ENCODE results near the gene MBD5. TPM values are rescaled to one million over a fixed set of nuclear protein-coding genes. Genes with fewer than 3 reads are reported as not detected.

Gene MBD5
- total RNA-seq, 1 donor from 2014 or later = 100 TPM

GRCh38 chr2:148052687-148053086 is 31.8 kb downstream of the MBD5 start:
- peaks cover 11% of the 10 kb centered on the region for H3K36me3 Mint-ChIP-seq
- H3K27me3 Mint-ChIP-seq (ENCODE audit: low read depth) = no peaks in the 10 kb centered on the region
- H3K4me1 Mint-ChIP-seq = peaks cover 13% of the 10 kb centered on the region
- no peak overlapping the region for H3K27ac Mint-ChIP-seq
- no peak for DNase-seq (ENCODE audit: low spot score in 2 of 2, unreplicated experiment in 2 of 2)
- H3K9me3 Mint-ChIP-seq = peaks cover 12% of the 10 kb centered on the region
- no peak overlapping the region for H3K4me3 Mint-ChIP-seq
- TF ChIP-seq CTCF (IDR thresholded peaks at IDR 0.05; ENCODE audit: unreplicated experiment) = no peak

- no peaks in the 10 kb centered on the region for H3K9me3 Mint-ChIP-seq
- peaks cover 3% of the 10 kb centered on the region for H3K36me3 Mint-ChIP-seq
- H3K4me3 Mint-ChIP-seq = no peak overlapping the region
- no peaks in the 10 kb centered on the region for H3K27me3 Mint-ChIP-seq (ENCODE audit: low read depth)
- no peak for TF ChIP-seq CTCF (IDR thresholded peaks at IDR 0.05; ENCODE audit: unreplicated experiment)
- no peak for DNase-seq (ENCODE audit: low spot score in 2 of 2, unreplicated experiment in 2 of 2)
- peaks cover 8% of the 10 kb centered on the region for H3K4me1 Mint-ChIP-seq
- H3K27ac Mint-ChIP-seq = no peak overlapping the region
These were observed 37.8 kb downstream of the MBD5 start for GRCh38 chr2:148058641-148059040.

GRCh38 chr2:148063633-148064032 is 42.7 kb downstream of the MBD5 start:
- no peak for DNase-seq (ENCODE audit: low spot score in 2 of 2, unreplicated experiment in 2 of 2)
- peaks cover 15% of the 10 kb centered on the region for H3K4me1 Mint-ChIP-seq
- no peaks in the 10 kb centered on the region for H3K27me3 Mint-ChIP-seq (ENCODE audit: low read depth)
- H3K9me3 Mint-ChIP-seq = peaks cover 9% of the 10 kb centered on the region
- no peak overlapping the region for H3K4me3 Mint-ChIP-seq
- H3K36me3 Mint-ChIP-seq = peaks cover 6% of the 10 kb centered on the region
- no peak overlapping the region for H3K27ac Mint-ChIP-seq
- TF ChIP-seq CTCF (IDR thresholded peaks at IDR 0.05; ENCODE audit: unreplicated experiment) = no peak

- no peak for DNase-seq (ENCODE audit: low spot score in 2 of 2, unreplicated experiment in 2 of 2)
- TF ChIP-seq CTCF (IDR thresholded peaks at IDR 0.05; ENCODE audit: unreplicated experiment) = no peak
- no peaks in the 10 kb centered on the region for H3K27me3 Mint-ChIP-seq (ENCODE audit: low read depth)
- H3K4me3 Mint-ChIP-seq = no peak overlapping the region
- peaks cover 6% of the 10 kb centered on the region for H3K36me3 Mint-ChIP-seq
- H3K27ac Mint-ChIP-seq = no peak overlapping the region
- H3K4me1 Mint-ChIP-seq = peaks cover 26% of the 10 kb centered on the region
- H3K9me3 Mint-ChIP-seq = peaks cover 9% of the 10 kb centered on the region
These were observed 45.0 kb downstream of the MBD5 start for GRCh38 chr2:148065936-148066335.

- DNase-seq (ENCODE audit: low spot score in 2 of 2, unreplicated experiment in 2 of 2) = no peak
- TF ChIP-seq CTCF (IDR thresholded peaks at IDR 0.05; ENCODE audit: unreplicated experiment) = no peak
These were observed 46.9 kb downstream of the MBD5 start for GRCh38 chr2:148067801-148068200.

GRCh38 chr2:148071351-148071750 is 50.5 kb downstream of the MBD5 start:
- no peaks in the 10 kb centered on the region for H3K9me3 Mint-ChIP-seq
- no peak overlapping the region for H3K4me3 Mint-ChIP-seq
- no peak for DNase-seq (ENCODE audit: low spot score in 2 of 2, unreplicated experiment in 2 of 2)
- H3K27ac Mint-ChIP-seq = no peak overlapping the region
- H3K27me3 Mint-ChIP-seq (ENCODE audit: low read depth) = no peaks in the 10 kb centered on the region
- H3K36me3 Mint-ChIP-seq = peaks cover 4% of the 10 kb centered on the region
- H3K4me1 Mint-ChIP-seq = peaks cover 23% of the 10 kb centered on the region
- no peak for TF ChIP-seq CTCF (IDR thresholded peaks at IDR 0.05; ENCODE audit: unreplicated experiment)

More at GRCh38 chr2:148067801-148068200, 46.9 kb downstream of the MBD5 start:
- peaks cover 9% of the 10 kb centered on the region for H3K9me3 Mint-ChIP-seq
- peak overlapping the region; percentile 80 for H3K27ac Mint-ChIP-seq
- peaks cover 6% of the 10 kb centered on the region for H3K36me3 Mint-ChIP-seq
- H3K27me3 Mint-ChIP-seq (ENCODE audit: low read depth) = no peaks in the 10 kb centered on the region
- no peak overlapping the region for H3K4me3 Mint-ChIP-seq
- H3K4me1 Mint-ChIP-seq = peaks cover 26% of the 10 kb centered on the region
